BE2C (cell line): Measurements from ENCODE around the gene CSMD2.
"Not testable (repeated sequence)": the region's sequence is repeated elsewhere in the genome, so short reads cannot be mapped to it uniquely, and the experiment has no call there.

ENCODE experiments used
- DNase-seq: peaks from one replicate; pipeline ENCODE4 v3.0.0-alpha.2; 2020
- H3K27me3 ChIP-seq: fragments of 250-450 bp; sonication (Bioruptor Pico); 2 replicates; pipeline ENCODE4 v1.5.1; 2020; ENCODE audit warnings: mild to moderate bottlenecking
- H3K36me3 ChIP-seq: fragments of 250-450 bp; sonication (Bioruptor Pico); 2 replicates; pipeline ENCODE4 v1.5.1; 2020; ENCODE audit warnings: mild to moderate bottlenecking
- H3K4me1 ChIP-seq: fragments of 250-450 bp; sonication (Bioruptor Pico); 2 replicates; pipeline ENCODE4 v1.5.1; 2020
- H3K4me3 ChIP-seq: 2 replicates; pipeline ENCODE4 v1.5.1; 2011; ENCODE audit warnings: low read depth, low read length
- H3K9me3 ChIP-seq: fragments of 250-450 bp; sonication (Bioruptor Pico); 2 replicates; pipeline ENCODE4 v1.5.1; 2020
- TF ChIP-seq, protein P1 (sequence below): IDR thresholded peaks from 2 replicates; pipeline ENCODE4 v1.5.1; 2012; ENCODE audit warnings: mild to moderate bottlenecking, low read depth, low read length

Gene CSMD2

DNA sequence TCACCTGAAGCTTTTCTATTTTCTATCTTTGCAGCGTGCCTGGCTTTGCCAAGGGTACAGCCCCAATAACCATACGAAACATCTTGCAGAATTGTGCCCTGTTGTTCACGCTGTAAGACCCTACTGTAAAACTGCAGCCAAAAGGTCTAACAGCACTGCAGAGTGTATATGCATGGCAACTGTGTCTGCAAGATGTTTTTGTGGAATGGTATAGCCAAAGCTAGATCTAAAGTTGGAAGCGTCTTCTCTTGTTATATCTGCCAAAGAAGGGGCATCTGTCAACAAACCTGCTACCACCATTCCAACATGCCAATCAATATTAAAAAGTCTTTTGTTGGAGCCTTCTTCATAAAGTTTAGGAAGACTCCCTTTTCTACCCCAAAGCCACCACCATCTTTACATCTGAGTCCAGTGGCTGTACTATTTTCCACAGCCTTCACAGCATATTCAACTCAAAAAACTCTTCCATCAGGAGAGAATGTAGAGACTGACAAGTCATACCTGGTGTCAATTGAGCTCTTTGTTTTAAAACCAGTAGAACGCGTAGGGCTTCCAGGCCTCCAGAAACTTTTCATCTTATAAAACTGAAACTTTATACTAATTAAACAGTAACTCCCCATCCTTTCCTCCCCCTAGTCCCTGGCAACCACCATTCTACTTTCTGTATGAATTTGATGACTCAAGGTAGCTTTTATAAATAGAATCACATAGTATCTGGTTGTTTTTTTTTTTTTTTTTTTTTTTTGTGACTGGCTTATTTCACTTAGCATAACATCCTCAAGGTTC, 652.6 kb downstream of the CSMD2 start:
- no peak for DNase-seq
- Histone ChIP-seq H3K27me3 (no peaks in the 10 kb centered on the region), H3K36me3 (no peaks in the 10 kb centered on the region), H3K4me3 (no peak overlapping the region), H3K9me3 (no peaks in the 10 kb centered on the region), H3K4me1 (no peaks in the 10 kb centered on the region)
- TF ChIP-seq, protein P1, sequence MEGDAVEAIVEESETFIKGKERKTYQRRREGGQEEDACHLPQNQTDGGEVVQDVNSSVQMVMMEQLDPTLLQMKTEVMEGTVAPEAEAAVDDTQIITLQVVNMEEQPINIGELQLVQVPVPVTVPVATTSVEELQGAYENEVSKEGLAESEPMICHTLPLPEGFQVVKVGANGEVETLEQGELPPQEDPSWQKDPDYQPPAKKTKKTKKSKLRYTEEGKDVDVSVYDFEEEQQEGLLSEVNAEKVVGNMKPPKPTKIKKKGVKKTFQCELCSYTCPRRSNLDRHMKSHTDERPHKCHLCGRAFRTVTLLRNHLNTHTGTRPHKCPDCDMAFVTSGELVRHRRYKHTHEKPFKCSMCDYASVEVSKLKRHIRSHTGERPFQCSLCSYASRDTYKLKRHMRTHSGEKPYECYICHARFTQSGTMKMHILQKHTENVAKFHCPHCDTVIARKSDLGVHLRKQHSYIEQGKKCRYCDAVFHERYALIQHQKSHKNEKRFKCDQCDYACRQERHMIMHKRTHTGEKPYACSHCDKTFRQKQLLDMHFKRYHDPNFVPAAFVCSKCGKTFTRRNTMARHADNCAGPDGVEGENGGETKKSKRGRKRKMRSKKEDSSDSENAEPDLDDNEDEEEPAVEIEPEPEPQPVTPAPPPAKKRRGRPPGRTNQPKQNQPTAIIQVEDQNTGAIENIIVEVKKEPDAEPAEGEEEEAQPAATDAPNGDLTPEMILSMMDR = no peak

GRCh38 chr1:33509276-33509675, 655.8 kb downstream of the CSMD2 start:
- H3K9me3 ChIP-seq = not testable (repeated sequence)

GRCh38 chr1:33508151-33508550, 656.9 kb downstream of the CSMD2 start:
- H3K9me3 ChIP-seq = no peaks in the 10 kb centered on the region
- H3K27me3 ChIP-seq = no peaks in the 10 kb centered on the region
- TF ChIP-seq, protein P1 = no peak
- H3K36me3 ChIP-seq = no peaks in the 10 kb centered on the region
- DNase-seq = no peak
- H3K4me3 ChIP-seq = no peak overlapping the region
- no peaks in the 10 kb centered on the region for H3K4me1 ChIP-seq

More at GRCh38 chr1:33509276-33509675, 655.8 kb downstream of the CSMD2 start:
- DNase-seq, H3K36me3 ChIP-seq, H3K4me1 ChIP-seq, H3K4me3 ChIP-seq, H3K27me3 ChIP-seq: not testable (repeated sequence)

DNA sequence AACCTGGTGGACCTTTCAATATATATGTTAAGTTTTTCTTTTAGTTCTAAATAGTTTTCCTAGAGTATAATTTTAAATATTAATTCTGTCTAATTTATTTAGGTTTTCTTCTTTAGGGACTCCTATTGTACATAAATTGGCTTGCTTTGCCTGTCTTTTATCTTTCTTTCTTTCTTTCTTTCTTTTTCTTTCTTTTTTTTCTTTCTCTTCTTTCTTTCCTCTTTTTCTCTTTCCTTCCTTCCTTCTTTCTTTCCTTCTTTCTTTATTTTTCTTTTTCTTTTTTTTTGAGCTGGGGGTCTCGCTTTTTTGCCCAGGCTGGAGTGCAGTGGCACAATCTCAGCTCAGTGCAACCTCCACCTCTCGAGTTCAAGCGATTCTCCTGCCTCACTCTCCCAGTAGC, 657.4 kb downstream of the CSMD2 start:
- no peak for DNase-seq
- no peaks in the 10 kb centered on the region for H3K4me1 ChIP-seq
- TF ChIP-seq, protein P1 = no peak
- H3K36me3 ChIP-seq = no peaks in the 10 kb centered on the region
- no peaks in the 10 kb centered on the region for H3K27me3 ChIP-seq
- H3K4me3 ChIP-seq = no peak overlapping the region
- no peaks in the 10 kb centered on the region for H3K9me3 ChIP-seq

DNA sequence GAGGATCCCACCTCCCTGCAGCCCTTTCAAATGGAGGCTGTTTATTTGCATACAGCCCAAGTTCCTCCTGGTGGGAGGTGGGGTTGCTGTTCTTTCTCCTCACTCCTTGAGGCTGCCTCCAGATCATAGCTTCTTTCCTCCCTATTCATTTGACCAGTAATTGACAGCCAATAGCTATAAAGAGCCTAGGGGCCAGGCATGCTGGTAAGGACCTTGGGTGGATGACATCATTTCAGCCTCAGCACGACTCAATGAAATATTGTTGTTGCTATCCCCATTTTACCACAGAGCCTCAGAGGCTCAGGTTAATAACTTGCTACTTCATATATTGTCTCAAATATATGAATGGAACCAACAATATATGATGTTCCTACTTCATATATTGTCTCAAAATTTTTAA, 661.5 kb downstream of the CSMD2 start:
- no peak for DNase-seq
- TF ChIP-seq, protein P1 = no peak
- Histone ChIP-seq H3K4me3 (no peak overlapping the region), H3K27me3 (no peaks in the 10 kb centered on the region), H3K36me3 (no peaks in the 10 kb centered on the region), H3K9me3 (no peaks in the 10 kb centered on the region), H3K4me1 (no peaks in the 10 kb centered on the region)

DNA sequence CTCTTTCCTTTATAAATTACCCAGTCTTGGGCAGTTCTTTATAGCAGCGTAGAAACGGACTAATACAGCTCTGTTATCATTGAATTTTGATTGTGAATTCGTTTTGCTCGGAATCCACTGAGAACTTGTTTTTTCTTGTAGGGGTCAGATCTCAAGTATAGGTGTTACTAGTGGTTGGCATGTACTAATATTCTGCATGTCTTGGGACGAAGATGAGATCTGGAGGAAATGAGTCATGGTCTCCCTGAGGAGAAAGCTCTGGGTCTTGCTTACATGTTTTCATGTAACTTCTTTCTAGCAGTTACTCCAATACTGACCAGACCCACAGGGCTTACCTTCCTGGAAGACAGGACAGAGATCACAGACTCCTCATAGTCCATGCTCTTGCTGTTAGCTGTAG, 662.3 kb downstream of the CSMD2 start:
- Histone ChIP-seq H3K36me3 (no peaks in the 10 kb centered on the region), H3K4me3 (no peak overlapping the region), H3K9me3 (no peaks in the 10 kb centered on the region), H3K27me3 (no peaks in the 10 kb centered on the region), H3K4me1 (no peaks in the 10 kb centered on the region)
- TF ChIP-seq, protein P1 = no peak
- no peak for DNase-seq
